GM19468 (cell line): ENCODE measurements around the gene MFAP5.
A peak's percentile ranks its signal among the peaks of the same experiment; 100 is the strongest.
"Not testable (repeated sequence)": the region's sequence is repeated elsewhere in the genome, so short reads cannot be mapped to it uniquely, and the experiment has no call there.

Experiments
- ATAC-seq: cut with Tn5 transposase; IDR thresholded peaks from one replicate; pipeline ENCODE4 v1.9.1; 2021; ENCODE audit warnings: mild to moderate bottlenecking, moderate library complexity, moderate number of reproducible peaks; ENCODE audit not compliant: unreplicated experiment; ENCODE audit errors: extremely low read depth

MFAP5 gene

GRCh38 chr12:8635342-8636006, 27.2 kb downstream of the MFAP5 start:
- not testable (repeated sequence) for ATAC-seq

GRCh38 chr12:8630131-8630530, 32.5 kb downstream of the MFAP5 start:
- ATAC-seq = no peak

GRCh38 chr12:8629486-8630033, 33.1 kb downstream of the MFAP5 start:
- peak; percentile 92 for ATAC-seq

- ATAC-seq = no peak
Observed at GRCh38 chr12:8628731-8629130, 33.9 kb downstream of the MFAP5 start.

GRCh38 chr12:8624750-8625149, 37.9 kb downstream of the MFAP5 start:
- ATAC-seq = not testable (repeated sequence)

GRCh38 chr12:8622646-8623045, 40.0 kb downstream of the MFAP5 start:
- no peak for ATAC-seq

- no peak for ATAC-seq
Observed at GRCh38 chr12:8615206-8615605, 47.4 kb downstream of the MFAP5 start.

GRCh38 chr12:8613881-8614280, 48.7 kb downstream of the MFAP5 start:
- ATAC-seq = not testable (repeated sequence)

- no peak for ATAC-seq
Observed at GRCh38 chr12:8612629-8613028, 50.0 kb downstream of the MFAP5 start, which contains the start of gene AICDA. AICDA (minus strand) TSS chr12:8612859; CDS start chr12:8612767, 92 bp downstream.

GRCh38 chr12:8609061-8609570, 53.5 kb downstream of the MFAP5 start:
- ATAC-seq = no peak

- ATAC-seq = no peak
Observed at GRCh38 chr12:8606890-8607289, 55.7 kb downstream of the MFAP5 start.

- no peak for ATAC-seq
Observed at GRCh38 chr12:8605057-8605456, 57.6 kb downstream of the MFAP5 start.

- no peak for ATAC-seq
Observed at GRCh38 chr12:8603856-8604255, 58.8 kb downstream of the MFAP5 start.

GRCh38 chr12:8603286-8603685, 59.3 kb downstream of the MFAP5 start:
- ATAC-seq = no peak

- ATAC-seq = no peak
Observed at GRCh38 chr12:8596561-8596960, 66.1 kb downstream of the MFAP5 start.
